IMR-90 (cell line): ENCODE results near the gene TTC24. TPM values are rescaled to one million over a fixed set of nuclear protein-coding genes. Genes with fewer than 3 reads are reported as not detected.

ENCODE experiments used
- ATAC-seq: fragments of 200-7000 bp; cut with Tn5 transposase; 2 replicates; pipeline ENCODE4 v1.9.1; 2020; ENCODE audit warnings: low read depth, mild to moderate bottlenecking, moderate library complexity
- BruUV-seq: library from RNA; stranded (reverse); fragments of 400-500 nt; replicated peaks from 2 replicates; lab custom pipeline; 2021; lab: Mats Ljungman, UMichigan
- CTCF ChIA-PET: fragments of 300-600 bp; formaldehyde crosslinking; extraction: SDS; loops from one replicate; lab custom pipeline; 2021; ENCODE audit warnings: antibody characterized with exemption; lab: Yijun Ruan, JAX
- POLR2A ChIA-PET: fragments of 300-600 bp; sonication (Branson Sonifier 250); formaldehyde crosslinking; loops from one replicate; lab custom pipeline; 2022; ENCODE audit warnings: antibody characterized with exemption; ENCODE audit not compliant: unreplicated experiment; lab: Charles Lee
- DNase-seq: peaks from one replicate; pipeline ENCODE4 v3.0.0; 2013
- H2AFZ ChIP-seq: replicated peaks from 2 replicates; pipeline ENCODE3; 2013; ENCODE audit warnings: low read length, mild to moderate bottlenecking; ENCODE audit not compliant: poor library complexity
- H2AK5ac ChIP-seq: 2 replicates; pipeline ENCODE4 v1.6.1; 2013; ENCODE audit warnings: low read depth, low read length, inconsistent platforms
- H2AK9ac ChIP-seq: replicated peaks from 2 replicates; pipeline ENCODE3; 2013; ENCODE audit warnings: mild to moderate bottlenecking, low read depth, low read length, moderate library complexity; ENCODE audit not compliant: poor library complexity
- H2BK120ac ChIP-seq: 2 replicates; pipeline ENCODE4 v1.6.1; 2013; ENCODE audit warnings: low read depth, low read length, inconsistent platforms
- H2BK15ac ChIP-seq: 3 replicates; pipeline ENCODE4 v1.6.1; 2013; ENCODE audit warnings: low read depth, low read length, inconsistent platforms
- H2BK20ac ChIP-seq: 2 replicates; pipeline ENCODE4 v1.6.1; 2013; ENCODE audit warnings: low read depth, mild to moderate bottlenecking, inconsistent platforms, low read length, moderate library complexity
- H2BK5ac ChIP-seq: 2 replicates; pipeline ENCODE4 v1.6.1; 2013; ENCODE audit warnings: mild to moderate bottlenecking, low read depth, low read length, inconsistent platforms; ENCODE audit not compliant: poor library complexity, severe bottlenecking
- H3K14ac ChIP-seq: replicated peaks from 2 replicates; pipeline ENCODE4 v1.6.1; 2013; ENCODE audit warnings: low read depth, low read length, inconsistent platforms
- H3K18ac ChIP-seq: 2 replicates; pipeline ENCODE4 v1.6.1; 2013; ENCODE audit warnings: low read depth, low read length, control low read depth
- H3K23ac ChIP-seq: 2 replicates; pipeline ENCODE4 v1.6.1; 2013; ENCODE audit warnings: low read depth, low read length, inconsistent platforms
- H3K27ac ChIP-seq: 2 replicates; pipeline ENCODE4 v1.5.1; 2013; ENCODE audit warnings: mild to moderate bottlenecking, control low read depth, low read length; ENCODE audit not compliant: insufficient read depth
- H3K27me3 ChIP-seq: 2 replicates; pipeline ENCODE4 v1.6.1; 2013; ENCODE audit warnings: low read length; ENCODE audit not compliant: control insufficient read depth, insufficient read depth
- H3K36me3 ChIP-seq: 2 replicates; pipeline ENCODE4 v1.6.1; 2013; ENCODE audit warnings: low read length, mixed read lengths; ENCODE audit not compliant: control insufficient read depth, insufficient read depth
- H3K4ac ChIP-seq: 2 replicates; pipeline ENCODE4 v1.6.1; 2013; ENCODE audit warnings: low read depth, low read length, inconsistent platforms
- H3K4me1 ChIP-seq: 2 replicates; pipeline ENCODE4 v1.6.1; 2013; ENCODE audit warnings: low read length, mixed read lengths; ENCODE audit not compliant: control insufficient read depth, insufficient read depth
- H3K4me2 ChIP-seq: 2 replicates; pipeline ENCODE4 v1.6.1; 2013; ENCODE audit warnings: low read depth, mild to moderate bottlenecking, control low read depth, low read length, moderate library complexity
- H3K4me3 ChIP-seq: 2 replicates; pipeline ENCODE4 v1.5.1; 2013; ENCODE audit warnings: low read depth, mild to moderate bottlenecking, control low read depth, low read length, moderate library complexity; ENCODE audit not compliant: insufficient read depth
- H3K56ac ChIP-seq: 2 replicates; pipeline ENCODE4 v1.6.1; 2013; ENCODE audit warnings: low read length, inconsistent platforms; ENCODE audit not compliant: insufficient read depth; ENCODE audit errors: extremely low read depth
- H3K79me1 ChIP-seq, 2 experiments: 2 replicates each; pipeline ENCODE4 v1.6.1; 2013; ENCODE audit warnings: low read length in 2 of 2, inconsistent platforms in 1 of 2, low read depth in 1 of 2
- H3K9ac ChIP-seq: 2 replicates; pipeline ENCODE4 v1.6.1; 2013; ENCODE audit warnings: low read depth, low read length, control low read depth
- H3K9me1 ChIP-seq: 2 replicates; pipeline ENCODE4 v1.6.1; 2013; ENCODE audit warnings: low read length, inconsistent platforms; ENCODE audit not compliant: insufficient read depth
- H3K9me3 ChIP-seq: 2 replicates; pipeline ENCODE4 v1.6.1; 2013; ENCODE audit warnings: low read length; ENCODE audit not compliant: control insufficient read depth, insufficient read depth
- H4K20me1 ChIP-seq: 2 replicates; pipeline ENCODE4 v1.6.1; 2013; ENCODE audit warnings: low read length, inconsistent platforms; ENCODE audit not compliant: insufficient read depth
- H4K5ac ChIP-seq: 2 replicates; pipeline ENCODE4 v1.6.1; 2013; ENCODE audit warnings: mild to moderate bottlenecking, low read depth, low read length, control low read depth
- H4K8ac ChIP-seq, 2 experiments: 2 replicates each; pipeline ENCODE4 v1.6.1; 2013; ENCODE audit warnings: low read depth in 2 of 2, low read length in 2 of 2, control low read depth in 1 of 2, inconsistent platforms in 1 of 2
- H4K91ac ChIP-seq: 2 replicates; pipeline ENCODE4 v1.6.1; 2013; ENCODE audit warnings: low read depth, low read length, inconsistent platforms; ENCODE audit not compliant: insufficient read depth
- CEBPB ChIP-seq: IDR thresholded peaks from 2 replicates; pipeline ENCODE4 v1.6.1; 2012; ENCODE audit warnings: low read depth, low read length, improper control_type of control experiment
- ELK1 ChIP-seq: fragments of 150-350 bp; IDR thresholded peaks from 2 replicates; pipeline ENCODE4 v1.6.1; 2016; ENCODE audit warnings: low read depth, mild to moderate bottlenecking, low read length, moderate library complexity, borderline replicate concordance
- MAZ ChIP-seq: IDR thresholded peaks from 2 replicates; pipeline ENCODE4 v1.6.1; 2012; ENCODE audit warnings: low read depth, mild to moderate bottlenecking, low read length, improper control_type of control experiment, moderate library complexity, borderline replicate concordance
- RAD21 ChIP-seq: IDR thresholded peaks from 2 replicates; pipeline ENCODE4 v1.6.1; 2012; ENCODE audit warnings: low read length, improper control_type of control experiment
- USF2 ChIP-seq: fragments of 150-350 bp; IDR thresholded peaks from 2 replicates; pipeline ENCODE4 v1.6.1; 2017; ENCODE audit warnings: mild to moderate bottlenecking, antibody characterized with exemption, low read length, low read depth
- WGBS, 2 experiments: methylation state at CpG; one replicate each; pipeline versions ENCODE4 v1.1.5 to v1.1.7; 2013; ENCODE audit warnings: missing lambda C conversion rate in 2 of 2; ENCODE audit not compliant: insufficient read length in 1 of 2; ENCODE audit errors: extremely low coverage in 2 of 2; 5-methylcytosine and 5-hydroxymethylcytosine counted together
- dilution Hi-C: fragments of 300-500 bp; cut with HindIII; formaldehyde crosslinking; loops from one replicate; pipeline ENCODE4 v1.14.3; 2018; ENCODE audit warnings: low sequenced_read_pairs; ENCODE audit not compliant: unreplicated experiment
- in situ Hi-C: fragments of 300-500 bp; cut with MboI; formaldehyde crosslinking; loops from 3 replicates; pipeline ENCODE4 v1.14.3; 2019; ENCODE audit warnings: low sequenced_read_pairs, inconsistent platforms, mixed read lengths
- intact Hi-C: fragments of 100-400 bp; cut with micrococcal nuclease; formaldehyde crosslinking; loops from 2 replicates; pipeline ENCODE4 v1.10.0; 2022
- polyA plus RNA-seq, 3 experiments: library from polyadenylated mRNA; depleted of rRNA; stranded (reverse); fragments of >200 nt; gene quantifications; 2 replicates each; pipeline ENCODE4 v1.2.3, GENCODE V29; 2012; ENCODE audit warnings: low replicate concordance in 1 of 3
- total RNA-seq: library from RNA; depleted of rRNA; stranded (reverse); fragments of >200 nt; gene quantifications from 2 replicates; pipeline ENCODE4 v1.2.3, GENCODE V29; 2012

TTC24 gene
- total and polyA plus RNA-seq, 2 of the 4 experiments (the other 2 are of a cell fraction) = not detected

DNA sequence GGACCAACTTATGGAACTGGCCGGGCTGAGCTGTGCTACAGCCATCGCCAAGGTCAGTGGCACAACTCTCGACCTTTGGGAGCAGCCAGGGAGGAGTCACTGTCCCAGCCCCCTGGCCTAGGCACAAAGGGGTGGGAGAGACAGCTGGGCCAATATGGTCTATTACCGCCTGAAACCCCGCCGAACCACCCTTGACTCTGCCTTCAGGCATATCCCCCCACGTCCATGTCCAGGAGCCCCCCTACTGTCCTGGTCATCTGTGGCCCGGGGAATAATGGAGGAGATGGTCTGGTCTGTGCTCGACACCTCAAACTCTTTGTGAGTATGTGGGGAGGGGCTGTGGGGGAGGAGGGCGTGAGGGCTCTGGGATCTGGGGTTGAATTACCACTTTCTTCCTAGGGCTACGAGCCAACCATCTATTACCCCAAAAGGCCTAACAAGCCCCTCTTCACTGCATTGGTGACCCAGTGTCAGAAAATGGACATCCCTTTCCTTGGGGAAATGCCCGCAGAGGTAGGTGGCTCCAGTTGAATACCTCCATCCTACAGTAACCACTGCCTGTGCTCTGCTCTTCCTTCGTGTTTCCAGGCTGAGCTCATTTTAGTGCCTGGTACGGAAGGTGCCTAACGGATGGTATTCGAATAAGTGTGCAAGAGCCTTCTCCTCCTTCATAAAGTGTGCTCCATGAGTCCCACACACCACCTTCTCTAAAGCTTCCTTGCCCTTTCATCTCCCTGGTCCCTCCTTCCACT lies 12.8 kb downstream of the TTC24 start:
- Histone ChIP-seq H4K91ac (peak overlapping the region; percentile 55), H4K5ac (0 out of 2 replicates have a peak overlapping the region, but pooled peaks have one; percentile 8), H4K20me1 (no peaks in the 10 kb centered on the region), H2BK15ac (no peak overlapping the region), H2AK5ac (peak overlapping the region; percentile 41), H2BK5ac (no peak overlapping the region), H3K4me2 (peak overlapping the region; percentile 85), H3K56ac (no peak overlapping the region), H3K9me1 (peaks cover 10% of the 10 kb centered on the region), H3K14ac (peak overlapping the region; percentile 57; the same call in 1 of the 2 replicates), H2BK20ac (no peak overlapping the region), H2AK9ac (peak overlapping the region; percentile 33), H3K4me1 (peaks cover 3% of the 10 kb centered on the region; the same call in 1 of the 2 replicates), H3K79me1 (peaks cover 11 to 31% of the 10 kb centered on the region in 2 experiments), H3K27ac (peak overlapping the region; percentile 56; the same call in 1 of the 2 replicates), H2AFZ (peak overlapping the region; percentile 93), H3K9ac (peak overlapping the region; percentile 69), H3K36me3 (peaks cover 23% of the 10 kb centered on the region), H3K18ac (no peak overlapping the region), H3K9me3 (no peaks in the 10 kb centered on the region), H2BK120ac (no peak overlapping the region), H3K4me3 (peak overlapping the region; percentile 78), H3K27me3 (no peaks in the 10 kb centered on the region), H4K8ac (peak overlapping the region; percentile 79 to 97; a peak in 2 of 4 replicates), H3K4ac (peak overlapping the region; percentile 37; the same call in 1 of the 2 replicates), H3K23ac (peak overlapping the region; percentile 78; the same call in 1 of the 2 replicates)
- ATAC-seq (no peak; the same call in 1 of the 2 replicates), DNase-seq (no peak)
- in situ Hi-C loops (no loop called here), dilution Hi-C loops (no loop called here), intact Hi-C loops (loop anchor here (5.0 kb wide), 1 partner anchor 110 kb away; no protein-coding TSS in a partner anchor)
- TF ChIP-seq ELK1 = no peak
- TF ChIP-seq USF2 = no peak
- TF ChIP-seq MAZ = no peak
- no peak for TF ChIP-seq CEBPB
- no peak for TF ChIP-seq RAD21
- CTCF ChIA-PET = interaction anchor here (1.6 kb wide), 1 partner anchor 16 kb away, joined by 5 read pairs; no protein-coding TSS in a partner anchor
- WGBS, 2 experiments = 57% methylated on average over 8 of the region's 16 CpGs; no CpG with 5 or more reads in 1 of the 2 experiments
- POLR2A ChIA-PET = no interaction called here
- BruUV-seq = no TSS peak
